ENCODE results near the gene NRM.

NRM gene

DNA sequence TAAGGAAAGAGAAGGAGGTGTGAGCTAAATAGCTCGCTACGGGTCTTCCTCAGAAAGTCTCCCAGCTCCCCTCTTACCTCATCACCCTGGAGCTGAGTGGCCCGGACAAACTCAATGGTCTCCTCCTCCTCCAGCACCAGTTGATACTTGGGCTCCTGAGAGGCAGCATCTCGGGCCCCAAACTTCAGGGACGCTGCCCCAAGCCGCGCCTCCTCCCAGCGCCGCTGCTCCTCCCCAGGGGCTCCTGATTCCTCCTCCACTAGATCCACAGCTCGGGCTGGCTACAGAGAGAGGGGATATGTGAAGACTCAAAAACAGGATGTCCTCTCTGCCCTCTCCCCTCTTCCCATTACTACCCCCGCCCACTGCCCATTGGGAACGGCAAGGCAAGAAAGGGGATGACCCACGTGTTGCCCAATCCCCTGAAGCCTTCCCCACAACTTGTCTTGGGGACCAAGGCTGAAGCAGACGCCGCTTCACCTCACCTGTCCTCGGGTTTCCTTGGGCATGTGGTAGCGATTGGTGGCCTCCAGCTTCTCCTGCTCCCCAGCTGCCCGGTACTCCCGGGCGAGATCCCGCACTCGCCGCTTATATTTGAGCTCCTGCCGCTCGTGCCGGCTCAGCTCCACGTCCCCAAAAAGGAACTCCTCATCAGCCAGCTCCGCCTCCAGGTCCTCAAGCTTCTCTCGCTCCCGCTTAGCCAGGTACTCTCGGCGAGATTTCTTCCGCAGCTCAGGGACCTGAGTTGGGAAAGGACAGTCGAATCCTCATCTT, 25.6 kb downstream of the NRM start:
- TF ChIP-seq, protein P1, sequence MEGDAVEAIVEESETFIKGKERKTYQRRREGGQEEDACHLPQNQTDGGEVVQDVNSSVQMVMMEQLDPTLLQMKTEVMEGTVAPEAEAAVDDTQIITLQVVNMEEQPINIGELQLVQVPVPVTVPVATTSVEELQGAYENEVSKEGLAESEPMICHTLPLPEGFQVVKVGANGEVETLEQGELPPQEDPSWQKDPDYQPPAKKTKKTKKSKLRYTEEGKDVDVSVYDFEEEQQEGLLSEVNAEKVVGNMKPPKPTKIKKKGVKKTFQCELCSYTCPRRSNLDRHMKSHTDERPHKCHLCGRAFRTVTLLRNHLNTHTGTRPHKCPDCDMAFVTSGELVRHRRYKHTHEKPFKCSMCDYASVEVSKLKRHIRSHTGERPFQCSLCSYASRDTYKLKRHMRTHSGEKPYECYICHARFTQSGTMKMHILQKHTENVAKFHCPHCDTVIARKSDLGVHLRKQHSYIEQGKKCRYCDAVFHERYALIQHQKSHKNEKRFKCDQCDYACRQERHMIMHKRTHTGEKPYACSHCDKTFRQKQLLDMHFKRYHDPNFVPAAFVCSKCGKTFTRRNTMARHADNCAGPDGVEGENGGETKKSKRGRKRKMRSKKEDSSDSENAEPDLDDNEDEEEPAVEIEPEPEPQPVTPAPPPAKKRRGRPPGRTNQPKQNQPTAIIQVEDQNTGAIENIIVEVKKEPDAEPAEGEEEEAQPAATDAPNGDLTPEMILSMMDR (IDR thresholded peaks at IDR 0.05): no peak

DNA sequence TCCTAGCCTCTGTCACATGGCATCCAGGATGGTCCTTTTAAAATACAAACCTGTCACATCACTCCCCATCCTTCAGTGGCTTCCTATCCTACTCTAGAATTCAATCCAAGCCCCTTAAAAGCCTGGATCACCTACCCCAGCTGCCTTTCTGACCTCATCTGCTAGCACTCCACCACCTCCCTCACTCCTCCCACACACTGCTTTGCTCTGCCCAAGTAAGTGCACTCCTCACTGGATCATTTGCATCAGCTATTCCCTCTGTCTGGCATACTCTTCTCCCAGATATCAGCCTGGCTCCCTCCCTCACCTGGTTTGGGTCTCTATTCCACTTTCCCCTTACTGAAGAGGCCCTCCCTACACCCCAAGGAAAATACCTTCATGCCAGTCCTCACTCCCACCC, 33.3 kb downstream of the NRM start:
- TF ChIP-seq, protein P1 (IDR thresholded peaks at IDR 0.05): no peak

DNA sequence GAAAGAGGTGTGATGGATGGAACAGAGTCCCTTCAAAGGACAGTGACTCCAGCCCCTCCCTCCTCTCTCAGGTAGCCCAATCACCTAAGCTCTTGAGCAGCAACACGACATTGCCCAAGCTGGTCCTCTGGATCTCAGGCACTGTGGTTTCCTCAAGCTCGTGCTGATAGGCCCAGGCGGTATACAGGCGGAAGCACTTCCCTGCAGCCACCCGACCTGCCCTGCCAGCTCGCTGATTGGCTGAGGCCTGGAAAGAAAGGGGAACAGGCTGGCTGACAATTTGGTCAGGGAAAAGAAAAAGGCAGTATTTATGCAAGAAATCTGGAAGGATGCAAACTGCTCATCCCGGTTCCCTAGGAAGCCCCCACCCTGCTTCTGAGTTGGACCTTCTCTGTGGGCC, 34.3 kb downstream of the NRM start:
- TF ChIP-seq, protein P1 (IDR thresholded peaks at IDR 0.05): no peak

DNA sequence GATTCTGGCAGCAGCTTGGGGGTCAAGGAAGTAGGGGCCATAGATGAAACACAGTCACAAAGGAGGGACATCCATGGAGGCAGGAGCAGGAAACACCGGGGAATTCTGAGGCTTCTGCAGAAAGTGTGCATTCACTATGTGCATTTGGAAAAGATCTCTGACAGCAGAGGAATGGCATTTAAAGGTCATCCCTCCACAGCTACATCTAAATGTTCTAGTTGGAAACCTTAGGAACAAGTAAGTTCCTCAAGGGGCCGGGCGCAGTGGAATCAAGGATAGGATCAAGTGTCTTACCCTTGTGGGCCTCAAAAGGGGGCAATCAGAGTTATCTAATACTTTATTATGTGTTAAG, 35.1 kb downstream of the NRM start:
- TF ChIP-seq, protein P1 (IDR thresholded peaks at IDR 0.05): no peak

DNA sequence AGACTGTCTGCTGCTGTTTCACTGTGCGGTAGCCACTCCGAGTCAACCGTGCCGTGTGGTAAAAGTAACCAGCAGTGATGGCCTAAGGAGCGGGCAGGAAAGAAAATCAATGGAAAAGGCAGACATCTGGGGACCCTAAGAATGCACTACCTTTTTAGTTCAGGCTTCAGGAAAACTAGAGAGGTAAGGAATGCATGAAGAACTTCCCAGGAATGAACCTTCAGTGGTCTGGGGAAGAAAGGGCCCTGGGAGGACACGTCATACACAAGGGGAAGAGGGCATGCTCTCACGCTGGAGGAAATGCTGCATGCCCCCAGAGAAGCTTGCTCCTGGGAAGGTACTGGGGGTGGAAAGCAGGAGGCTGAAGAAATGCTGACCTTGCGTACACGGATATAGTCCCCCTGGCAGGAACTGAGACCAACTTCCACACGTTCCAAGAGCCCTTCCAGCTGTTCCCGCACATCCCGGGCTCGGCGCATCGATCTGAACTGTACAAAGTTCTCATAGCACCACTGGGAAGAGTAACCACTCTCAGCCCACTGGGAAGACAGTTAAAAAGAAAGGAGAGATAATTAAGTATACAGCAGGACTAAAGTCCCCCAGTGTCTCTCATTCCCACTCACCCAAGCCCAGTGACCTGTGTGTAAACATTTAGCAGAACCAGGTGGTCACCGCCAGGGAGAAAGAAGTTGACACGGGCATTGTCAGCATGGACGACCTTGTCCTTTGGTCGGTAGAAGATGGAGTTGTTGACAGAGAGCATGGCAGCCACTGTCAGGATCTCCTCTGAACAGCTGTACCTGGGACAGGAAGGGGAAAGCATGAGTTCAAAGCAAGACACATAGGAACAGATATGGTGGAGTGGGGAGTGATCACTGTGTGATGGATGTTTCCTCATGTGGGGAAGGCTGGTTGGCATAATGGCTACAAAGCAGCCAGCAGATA, 35.7 kb downstream of the NRM start:
- TF ChIP-seq, protein P1 (IDR thresholded peaks at IDR 0.05): no peak

DNA sequence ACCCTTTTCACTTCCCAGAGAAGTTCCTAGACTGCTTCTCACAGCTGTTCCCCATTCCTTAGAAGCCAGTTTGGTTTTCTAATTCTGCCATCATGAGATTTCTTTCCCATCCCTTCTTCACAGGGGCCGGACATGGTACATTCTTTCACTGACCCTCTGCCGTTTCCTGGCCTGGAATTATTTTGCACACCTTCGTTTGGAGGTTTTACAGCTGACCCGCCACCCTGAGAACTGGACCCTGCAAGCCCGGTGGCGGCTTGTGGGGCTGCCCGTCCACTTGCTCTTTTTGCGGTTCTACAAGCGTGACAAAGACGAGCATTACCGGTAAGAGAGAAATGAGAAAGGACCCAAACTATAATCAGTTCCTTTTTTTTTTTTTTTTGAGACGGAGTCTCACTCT, 39.6 kb downstream of the NRM start:
- TF ChIP-seq, protein P1 (IDR thresholded peaks at IDR 0.05): no peak

DNA sequence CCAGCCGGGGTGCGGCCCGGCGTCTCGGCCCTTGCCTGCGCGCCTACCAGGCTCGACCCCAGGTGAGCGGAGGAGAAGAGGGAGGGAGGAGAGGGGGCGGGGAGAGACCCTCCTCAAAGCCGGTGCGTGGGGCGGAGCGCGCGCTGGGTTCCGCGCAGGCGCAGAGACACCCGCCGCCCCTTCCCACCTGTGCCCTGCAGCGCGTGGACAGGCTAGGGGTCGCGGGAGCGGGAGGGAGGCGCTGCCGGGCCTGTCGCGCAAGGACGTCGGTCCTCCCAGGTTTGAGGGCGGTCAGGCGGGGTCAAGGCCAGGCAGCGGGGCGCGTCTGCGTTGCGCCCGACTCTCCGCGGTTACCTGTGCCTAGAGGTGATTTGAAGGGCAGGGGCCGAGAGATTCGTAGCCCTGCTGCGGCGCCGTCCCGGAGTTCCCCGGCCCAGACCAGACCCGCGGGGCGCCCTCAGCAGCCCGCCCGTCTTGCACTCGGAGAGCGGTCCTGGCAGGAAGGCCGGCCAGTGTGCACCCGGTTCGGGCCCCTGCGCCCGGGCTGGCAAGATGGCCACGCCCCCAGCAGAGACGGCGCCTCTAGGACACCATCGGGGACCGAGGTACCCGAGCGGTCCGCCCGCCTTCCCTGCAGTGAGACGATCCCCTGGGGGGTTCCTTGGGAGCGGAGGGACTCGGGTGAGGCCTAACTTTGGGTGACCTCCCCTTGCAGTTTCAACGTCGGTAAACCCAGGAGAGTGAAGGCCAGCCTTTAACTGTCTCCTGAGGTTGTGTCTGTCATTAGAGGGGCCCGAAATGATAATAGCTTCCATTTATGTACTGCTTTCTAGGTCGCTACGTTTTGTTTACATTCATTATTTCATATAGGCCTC, 43.3 kb downstream of the NRM start:
- TF ChIP-seq, protein P1 (IDR thresholded peaks at IDR 0.05): no peak
